KBM-7 (cell line): ENCODE data around the gene FOXP1.

Source experiments
- DNase-seq: peaks from one replicate; pipeline ENCODE4 v3.0.0-alpha.2; 2015
- in situ Hi-C: fragments of 300-500 bp; cut with MboI; formaldehyde crosslinking; loops from 2 replicates; pipeline ENCODE4 v1.14.3; 2020; ENCODE audit warnings: low sequenced_read_pairs, low pct_unique_long_range_greater_than_20kb, mixed read lengths

Gene FOXP1

DNA sequence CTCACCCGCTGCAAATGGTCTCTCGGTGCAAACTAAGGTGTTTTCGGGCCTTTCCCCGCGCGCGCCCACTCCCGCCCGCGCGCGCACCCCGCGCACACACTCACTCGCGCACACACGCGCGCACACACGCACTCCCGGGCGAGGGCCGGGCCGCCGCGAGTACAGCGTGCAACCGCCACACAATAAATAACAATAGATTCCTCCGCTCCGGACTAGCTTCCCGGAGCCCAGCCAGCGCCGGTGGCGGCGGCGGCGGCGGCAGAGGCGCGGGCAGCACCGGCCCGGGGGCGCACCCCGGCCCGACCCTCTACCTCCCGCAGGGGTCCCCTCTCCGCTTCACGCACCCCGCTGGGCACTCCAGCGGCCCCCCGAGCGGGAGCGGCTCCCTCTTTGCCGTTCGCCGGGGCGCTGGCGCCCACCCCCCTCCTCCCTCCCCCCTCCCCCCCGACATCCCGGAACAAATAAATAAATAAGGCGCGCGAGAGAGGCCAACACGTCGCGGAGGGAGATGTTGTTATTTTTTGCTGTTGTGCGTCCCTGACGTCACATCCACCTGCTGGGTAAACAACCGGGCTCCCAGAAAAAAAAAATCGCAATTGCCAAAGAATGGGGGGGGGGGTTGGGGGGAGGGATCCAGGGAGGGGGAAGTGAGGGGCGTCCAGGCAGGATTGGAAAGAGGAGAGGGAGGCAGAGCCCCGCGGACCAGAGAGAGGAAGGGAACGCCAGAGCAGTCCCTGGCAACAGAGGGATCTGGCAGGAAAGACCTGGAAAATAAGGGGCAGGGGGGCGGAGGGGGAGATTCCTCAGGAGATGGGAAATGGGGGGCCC is at the start of gene FOXP1:
Gene FOXP1 (minus strand): TSS at position 163 of the 828 bp plus-strand sequence. CDS start 385,347 bp downstream, outside the sequence.
- DNase-seq = peak; percentile 65
- in situ Hi-C loops = no loop called here

GRCh38 chr3:71629711-71630110 is 46.2 kb upstream of the FOXP1 start:
- in situ Hi-C loops = no loop called here
- peak; percentile 42 for DNase-seq

DNA sequence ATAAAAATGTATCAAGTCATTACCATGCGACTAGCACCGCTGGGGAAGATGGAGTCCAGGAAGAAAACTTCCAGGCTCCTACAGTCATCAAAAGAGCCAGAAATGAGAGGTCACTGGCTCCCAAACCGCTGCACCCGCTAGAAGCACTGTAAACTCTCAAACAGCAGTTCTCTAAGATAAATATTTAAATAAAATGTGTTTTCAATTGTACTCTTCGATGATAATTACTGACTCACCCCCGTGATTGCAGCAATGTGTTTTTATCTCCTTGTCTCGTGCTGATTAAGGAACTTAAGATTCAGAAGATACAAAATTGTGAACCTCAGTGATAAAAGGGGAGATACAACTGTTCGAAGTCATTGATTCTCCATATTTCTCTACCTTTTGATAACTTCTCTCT is 45.8 kb upstream of the FOXP1 start:
- DNase-seq = no peak
- in situ Hi-C loops = no loop called here

GRCh38 chr3:71628522-71628921 is 45.0 kb upstream of the FOXP1 start:
- in situ Hi-C loops = no loop called here
- DNase-seq = no peak

GRCh38 chr3:71625676-71626075 is 42.1 kb upstream of the FOXP1 start:
- in situ Hi-C loops = no loop called here
- no peak for DNase-seq

- in situ Hi-C loops = no loop called here
- DNase-seq = no peak
Observed at GRCh38 chr3:71621825-71622537, 38.5 kb upstream of the FOXP1 start.

- DNase-seq = no peak
- in situ Hi-C loops = no loop called here
Observed at GRCh38 chr3:71618538-71618937, 35.0 kb upstream of the FOXP1 start.

DNA sequence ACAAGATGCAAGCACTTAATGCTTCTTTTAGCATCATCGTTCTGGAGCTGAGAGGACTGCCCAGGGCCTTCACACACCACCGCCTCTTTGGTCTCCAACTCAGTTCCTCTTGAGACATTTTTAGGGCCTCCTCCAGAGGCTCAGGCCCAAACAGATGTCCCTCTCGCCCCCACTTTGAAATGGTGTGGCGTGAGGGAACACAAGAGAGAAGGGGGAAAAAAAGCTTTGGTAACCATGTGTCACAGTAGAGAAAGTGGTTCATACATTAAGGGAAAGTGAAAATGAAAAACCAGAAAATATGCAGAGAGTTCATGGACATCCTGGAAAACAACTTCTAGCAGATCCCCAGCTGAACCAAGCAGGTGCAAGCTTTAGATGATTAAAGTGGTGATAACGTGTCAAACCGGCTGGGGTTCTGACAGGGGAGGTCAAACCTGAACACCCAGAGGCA is 33.1 kb upstream of the FOXP1 start:
- DNase-seq = no peak

GRCh38 chr3:71614869-71615268 is 31.3 kb upstream of the FOXP1 start:
- DNase-seq = no peak
- in situ Hi-C loops = no loop called here

More for the DNA sequence above, 33.1 kb upstream of the FOXP1 start:
- in situ Hi-C loops = no loop called here

- in situ Hi-C loops = no loop called here
Observed at GRCh38 chr3:71614426-71614825, 30.9 kb upstream of the FOXP1 start.

DNA sequence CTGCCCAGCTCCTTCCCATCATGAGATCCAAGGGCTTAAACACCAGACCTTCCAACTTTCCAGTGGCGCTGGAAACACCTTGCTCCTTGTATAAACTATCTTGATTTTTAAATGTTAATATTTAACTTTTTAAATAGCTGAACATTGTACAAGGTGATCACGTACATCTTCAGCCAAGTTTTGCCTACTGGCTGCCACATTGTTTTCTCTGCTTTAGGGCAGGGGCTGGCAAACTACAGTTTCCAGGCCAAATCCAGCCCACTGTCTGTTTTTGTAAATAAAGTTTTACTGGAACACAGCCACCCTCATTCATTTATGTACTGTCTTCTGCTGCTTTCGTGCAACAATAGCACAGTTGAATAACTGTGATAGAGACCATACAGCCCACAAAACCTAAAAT is 27.6 kb upstream of the FOXP1 start:
- in situ Hi-C loops = no loop called here

More at GRCh38 chr3:71614426-71614825, 30.9 kb upstream of the FOXP1 start:
- DNase-seq = no peak

DNA sequence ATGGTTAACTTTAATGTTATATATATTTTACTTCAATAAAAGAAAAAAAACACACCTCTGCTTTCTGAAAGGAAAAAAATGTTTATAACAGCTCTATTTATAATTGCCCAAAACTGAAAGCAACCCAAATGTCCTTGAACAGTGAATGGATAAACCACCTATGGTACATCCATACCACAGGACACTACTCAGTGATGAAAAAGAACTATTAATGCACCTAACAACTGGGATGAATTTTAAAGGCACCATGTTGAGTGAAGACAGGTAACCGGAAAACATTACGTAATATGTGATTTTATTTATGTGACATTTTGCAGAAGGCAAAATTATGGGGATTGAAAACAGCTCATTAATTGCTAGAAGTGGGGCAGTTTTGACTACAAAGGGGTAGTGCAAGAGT is 23.8 kb upstream of the FOXP1 start:
- DNase-seq = no peak
- in situ Hi-C loops = no loop called here

More for the DNA sequence above, 27.6 kb upstream of the FOXP1 start:
- no peak for DNase-seq

DNA sequence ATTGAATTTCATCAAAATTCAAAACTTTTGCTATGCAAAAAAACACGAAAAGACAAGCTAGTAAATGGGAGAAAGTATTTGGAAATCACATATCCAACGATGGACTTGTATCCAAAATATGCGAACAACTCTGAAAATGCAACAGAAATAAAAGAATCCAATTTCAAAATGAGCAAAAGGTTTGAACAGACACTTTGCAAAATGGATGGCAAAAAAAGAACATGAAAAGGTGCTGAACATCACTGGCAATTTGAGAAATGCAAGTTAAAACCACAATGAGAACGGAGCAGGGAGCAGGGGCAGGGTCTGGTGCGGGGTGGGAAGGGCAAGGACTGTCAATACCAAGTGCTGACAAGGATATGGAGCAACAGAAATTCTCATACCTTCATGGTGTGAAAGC is 23.1 kb upstream of the FOXP1 start:
- DNase-seq = no peak
- in situ Hi-C loops = no loop called here

- in situ Hi-C loops = no loop called here
- DNase-seq = no peak
Observed at GRCh38 chr3:71602256-71602655, 18.7 kb upstream of the FOXP1 start.

DNA sequence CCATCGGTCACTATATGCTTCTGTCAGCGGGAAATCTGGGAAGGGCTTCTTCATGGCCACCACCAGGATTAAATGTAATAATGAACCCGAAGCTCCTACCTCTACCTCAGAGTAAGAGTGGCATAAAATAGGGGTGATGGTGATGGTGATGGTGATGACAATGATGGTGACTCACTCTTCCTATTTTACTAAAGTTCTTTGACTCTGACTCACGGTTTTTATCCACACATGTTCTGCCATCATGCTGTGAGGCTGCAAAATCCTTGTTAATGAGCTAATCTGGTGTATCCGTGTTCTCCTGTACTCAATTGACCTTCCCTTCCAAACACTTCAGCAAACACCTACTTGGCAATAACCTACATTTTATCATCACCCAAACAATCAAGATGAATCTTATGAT is 18.3 kb upstream of the FOXP1 start:
- no peak for DNase-seq
- in situ Hi-C loops = no loop called here

GRCh38 chr3:71600646-71601288 is 17.2 kb upstream of the FOXP1 start:
- no peak for DNase-seq
- in situ Hi-C loops = no loop called here

DNA sequence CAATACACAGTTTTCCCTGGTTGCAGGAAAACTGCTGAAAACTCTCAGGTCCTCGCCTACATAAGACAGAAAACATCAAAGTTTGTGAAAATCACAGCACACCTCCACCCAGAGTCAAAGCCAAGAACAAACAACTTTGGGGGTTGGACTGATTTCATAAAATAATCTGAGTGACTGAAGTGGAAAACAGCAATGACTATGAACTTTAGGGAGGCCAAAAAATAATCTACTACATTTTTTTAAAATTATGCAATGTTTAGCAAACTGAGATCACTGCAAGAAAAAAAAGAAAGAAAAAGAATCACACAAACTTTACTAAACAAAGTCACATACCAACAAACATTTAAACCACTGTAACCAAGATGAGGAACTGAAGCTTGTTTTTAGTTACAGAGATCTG is 15.9 kb upstream of the FOXP1 start:
- in situ Hi-C loops = no loop called here
- no peak for DNase-seq

GRCh38 chr3:71598292-71598691 is 14.8 kb upstream of the FOXP1 start:
- no peak for DNase-seq
- in situ Hi-C loops = no loop called here

DNA sequence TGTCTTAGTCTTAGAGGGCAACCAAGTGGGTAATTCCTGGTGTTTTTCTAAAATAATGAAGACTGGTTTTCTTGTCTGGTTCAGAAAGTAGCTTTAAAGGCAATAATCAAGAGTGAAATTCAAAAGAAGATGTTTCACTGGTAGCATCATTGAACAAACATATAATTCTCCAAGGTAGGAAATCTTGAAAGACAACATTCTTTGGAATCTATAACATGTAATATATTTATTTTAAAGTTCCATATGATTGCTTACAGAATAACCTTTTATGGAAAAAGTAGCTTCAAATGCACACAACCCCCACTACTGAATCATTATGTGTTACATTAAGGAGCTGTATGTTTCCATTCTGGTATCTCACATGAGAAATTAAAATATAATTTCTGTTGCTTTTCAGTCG is 13.8 kb upstream of the FOXP1 start:
- DNase-seq = no peak
- in situ Hi-C loops = no loop called here

- DNase-seq = no peak
- in situ Hi-C loops = no loop called here
Observed at GRCh38 chr3:71593106-71593505, 9.6 kb upstream of the FOXP1 start.
